HCT116 (cell line): ENCODE results near the gene SLC44A1. TPM values are rescaled to one million over a fixed set of nuclear protein-coding genes. Genes with fewer than 3 reads are reported as not detected.
A peak's percentile ranks its signal among the peaks of the same experiment; 100 is the strongest.
"Not testable (repeated sequence)": the region's sequence is repeated elsewhere in the genome, so short reads cannot be mapped to it uniquely, and the experiment has no call there.

Experiments used
- ATAC-seq: fragments of 200-7000 bp; cut with Tn5 transposase; 2 replicates; pipeline ENCODE4 v1.9.1; 2020; ENCODE audit warnings: mild to moderate bottlenecking, moderate library complexity
- BruUV-seq: library from RNA; stranded (reverse); fragments of 400-500 nt; replicated peaks from 2 replicates; lab custom pipeline; 2021; lab: Mats Ljungman, UMichigan
- CTCF ChIA-PET: fragments of 300-600 bp; sonication (Branson Sonifier 250); formaldehyde crosslinking; loops from one replicate; lab custom pipeline; 2021; ENCODE audit warnings: antibody characterized with exemption; lab: Charles Lee
- POLR2A ChIA-PET: fragments of 300-600, 350-600 bp; sonication (Branson Sonifier 250); formaldehyde crosslinking; loops from one replicate; lab custom pipeline; 2021; ENCODE audit warnings: antibody characterized with exemption; lab: Charles Lee
- RAD21 ChIA-PET, 2 experiments: fragments of 300-600 bp; sonication (Branson Sonifier 250); formaldehyde crosslinking; loops; one replicate each; lab custom pipeline; 2023; ENCODE audit warnings: low total read pairs in 2 of 2; ENCODE audit not compliant: uncharacterized antibody in 2 of 2, unreplicated experiment in 2 of 2, low non-redundant PET in 1 of 2; lab: Charles Lee
- DNase-seq: peaks from one replicate; pipeline ENCODE4 v3.0.0-alpha.2; 2010; ENCODE audit warnings: low read depth, low spot score
- H2AFZ ChIP-seq: fragments of 200-600 bp; shearing (Covaris generic), sonication (generic); 2 replicates; pipeline ENCODE4 v1.6.1; 2017; ENCODE audit warnings: low read depth, mixed run types, mixed read lengths, antibody characterized with exemption, low read length; ENCODE audit not compliant: poor library complexity, severe bottlenecking
- H3K27ac ChIP-seq: 2 replicates; pipeline ENCODE4 v1.5.1; 2012; ENCODE audit warnings: low read depth, low read length
- H3K27me3 ChIP-seq: fragments of 200-600 bp; sonication (generic); 2 replicates; pipeline ENCODE4 v1.6.1; 2016; ENCODE audit warnings: mixed run types, low read length, mixed read lengths; ENCODE audit not compliant: insufficient read depth
- H3K36me3 ChIP-seq, 2 experiments: fragments of 200-500 bp in 1 of 2; fragments of 200-600 bp in 1 of 2; sonication (Bioruptor generic) in 1 of 2; sonication (generic) in 1 of 2; 2 replicates each; pipeline versions ENCODE4 v1.5.1 to v1.6.1; 2014 to 2016; ENCODE audit warnings: low read length in 2 of 2, inconsistent platforms in 1 of 2, mixed read lengths in 1 of 2, mixed run types in 1 of 2; ENCODE audit not compliant: insufficient read depth in 2 of 2, control insufficient read depth in 1 of 2
- H3K4me1 ChIP-seq, 2 experiments: fragments of 200-600 bp in 1 of 2; sonication (generic) in 1 of 2; 2 replicates each; pipeline versions ENCODE4 v1.5.1 to v1.6.1; 2012 to 2017; ENCODE audit warnings: low read length in 2 of 2, inconsistent platforms in 1 of 2, mild to moderate bottlenecking in 1 of 2, mixed read lengths in 1 of 2, mixed run types in 1 of 2, moderate library complexity in 1 of 2; ENCODE audit not compliant: insufficient read depth in 2 of 2, control insufficient read depth in 1 of 2
- H3K4me2 ChIP-seq: fragments of 200-600 bp; sonication (generic); 2 replicates; pipeline ENCODE4 v1.6.1; 2017; ENCODE audit warnings: mixed run types, low read length, mixed read lengths
- H3K4me3 ChIP-seq, 2 experiments: fragments of 200-600 bp in 1 of 2; sonication (generic) in 1 of 2; replicated peaks in 1 of 2; 2 replicates each; pipeline ENCODE4 v1.5.1; 2011 to 2016; ENCODE audit warnings: low read length in 2 of 2, control low read depth in 1 of 2, low read depth in 1 of 2, mild to moderate bottlenecking in 1 of 2, mixed read lengths in 1 of 2, mixed run types in 1 of 2
- H3K79me2 ChIP-seq: fragments of 200-600 bp; sonication (generic); 2 replicates; pipeline ENCODE4 v1.6.1; 2017; ENCODE audit warnings: mild to moderate bottlenecking, mixed run types, low read length, moderate library complexity, mixed read lengths; ENCODE audit not compliant: insufficient read depth
- H3K9ac ChIP-seq: fragments of 200-600 bp; sonication (generic); 2 replicates; pipeline ENCODE4 v1.6.1; 2016; ENCODE audit warnings: low read length, mixed read lengths
- H3K9me2 ChIP-seq: fragments of 200-600 bp; sonication (generic), shearing (Covaris generic); 2 replicates; pipeline ENCODE4 v1.6.1; 2017; ENCODE audit warnings: mixed run types, mild to moderate bottlenecking, moderate library complexity; ENCODE audit not compliant: insufficient read depth
- H3K9me3 ChIP-seq, 2 experiments: fragments of 200-500 bp in 1 of 2; fragments of 200-600 bp in 1 of 2; sonication (Bioruptor generic) in 1 of 2; sonication (generic) in 1 of 2; 2 replicates each; pipeline ENCODE4 v1.6.1; 2014 to 2017; ENCODE audit warnings: low read length in 2 of 2, mixed read lengths in 2 of 2, inconsistent platforms in 1 of 2, low read depth in 1 of 2, mild to moderate bottlenecking in 1 of 2, mixed run types in 1 of 2, moderate library complexity in 1 of 2; ENCODE audit not compliant: control insufficient read depth in 1 of 2, insufficient read depth in 1 of 2
- H4K20me1 ChIP-seq: fragments of 200-600 bp; sonication (generic), shearing (Covaris generic); 2 replicates; pipeline ENCODE4 v1.6.1; 2017; ENCODE audit warnings: mixed run types, mild to moderate bottlenecking, moderate library complexity; ENCODE audit not compliant: insufficient read depth
- ATF3 ChIP-seq: IDR thresholded peaks from 2 replicates; pipeline ENCODE4 v1.6.1; 2012
- CBX3 ChIP-seq: IDR thresholded peaks from 2 replicates; pipeline ENCODE4 v1.6.1; 2012; ENCODE audit warnings: low read depth
- CTCF ChIP-seq, 3 experiments: fragments of 200-600 bp in 1 of 3; sonication (generic) in 1 of 3; IDR thresholded peaks in 2 of 3; conservative IDR thresholded peaks in 1 of 3; 2 replicates each; pipeline ENCODE4 v1.5.1; 2012 to 2017; ENCODE audit warnings: low read depth in 2 of 3, low read length in 2 of 3, antibody characterized with exemption in 1 of 3, borderline replicate concordance in 1 of 3, control low read depth in 1 of 3, mild to moderate bottlenecking in 1 of 3, mixed read lengths in 1 of 3, mixed run types in 1 of 3, moderate library complexity in 1 of 3; ENCODE audit not compliant: insufficient read depth in 1 of 3
- EGR1 ChIP-seq: IDR thresholded peaks from 2 replicates; pipeline ENCODE4 v1.6.1; 2012; ENCODE audit warnings: low read depth
- ELF1 ChIP-seq: IDR thresholded peaks from 2 replicates; pipeline ENCODE4 v1.6.1; 2012; ENCODE audit warnings: low read depth, borderline replicate concordance
- FOSL1 ChIP-seq: IDR thresholded peaks from 2 replicates; pipeline ENCODE4 v1.6.1; 2012; ENCODE audit warnings: low read depth
- JUND ChIP-seq: IDR thresholded peaks from 2 replicates; pipeline ENCODE4 v1.6.1; 2012
- MAX ChIP-seq: IDR thresholded peaks from 2 replicates; pipeline ENCODE4 v1.6.1; 2012
- POLR2A ChIP-seq: IDR thresholded peaks from 2 replicates; pipeline ENCODE4 v1.7.0; 2011; ENCODE audit warnings: borderline replicate concordance; ENCODE audit not compliant: insufficient read depth, insufficient read length; ENCODE audit errors: extremely low read depth
- POLR2AphosphoS5 ChIP-seq: IDR thresholded peaks from 2 replicates; pipeline ENCODE4 v1.6.1; 2011; ENCODE audit warnings: mild to moderate bottlenecking, low read depth, low read length, moderate library complexity
- RAD21 ChIP-seq: IDR thresholded peaks from 2 replicates; pipeline ENCODE4 v1.6.1; 2012; ENCODE audit warnings: low read depth, mild to moderate bottlenecking
- SP1 ChIP-seq: IDR thresholded peaks from 2 replicates; pipeline ENCODE4 v1.6.1; 2012; ENCODE audit warnings: low read depth
- TCF7L2 ChIP-seq: IDR thresholded peaks from 2 replicates; pipeline ENCODE4 v1.7.0; 2011; ENCODE audit warnings: borderline replicate concordance, inconsistent platforms; ENCODE audit not compliant: insufficient read depth, insufficient read length; ENCODE audit errors: extremely low read depth
- YY1 ChIP-seq: IDR thresholded peaks from 2 replicates; pipeline ENCODE4 v1.6.1; 2011; ENCODE audit warnings: low read length, low read depth, moderate library complexity, mild to moderate bottlenecking; ENCODE audit not compliant: insufficient replicate concordance; ENCODE audit errors: extremely low read depth
- ZBTB33 ChIP-seq: IDR thresholded peaks from 2 replicates; pipeline ENCODE4 v1.6.1; 2011; ENCODE audit warnings: mild to moderate bottlenecking, low read length, moderate library complexity; ENCODE audit not compliant: insufficient replicate concordance; ENCODE audit errors: extremely low read depth
- intact Hi-C: fragments of 100-400 bp; cut with micrococcal nuclease; formaldehyde crosslinking; loops from 2 replicates; pipeline ENCODE4 v1.10.0; 2022
- total RNA-seq: library from RNA; stranded (reverse); gene quantifications from one replicate; pipeline ENCODE4 v1.2.1, GENCODE V29; 2021; ENCODE audit not compliant: unreplicated experiment

SLC44A1 gene
- total RNA-seq, 1 experiment from 2014 or later = 44.1 TPM

DNA sequence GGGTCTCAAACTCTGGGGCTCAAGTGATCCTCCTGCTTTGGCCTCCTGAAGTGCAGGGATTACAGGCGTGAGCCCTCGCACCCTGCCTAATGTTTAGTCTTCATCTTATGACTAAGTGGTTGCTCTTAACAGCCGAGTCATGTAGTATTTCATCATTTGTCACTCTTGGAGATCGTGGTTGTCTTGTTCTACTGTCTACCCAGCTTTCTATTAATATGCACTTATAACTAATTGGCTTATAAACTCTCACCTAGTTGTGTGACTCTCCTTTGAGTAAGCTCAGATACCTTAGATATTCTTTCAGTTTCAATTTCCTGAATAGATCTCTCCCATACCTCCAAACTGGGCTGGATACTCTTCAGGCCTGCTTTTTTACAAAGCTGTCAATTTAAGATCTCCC, 19.9 kb downstream of the SLC44A1 start:
- Histone ChIP-seq H3K4me2 (no peak overlapping the region), H3K4me1 (peaks cover 0 to 7% of the 10 kb centered on the region in 2 experiments; a peak in 1 of 4 replicates), H3K4me3 (no peak overlapping the region), H3K27ac (no peak overlapping the region), H3K36me3 (no peaks in the 10 kb centered on the region), H2AFZ (no peak overlapping the region), H3K79me2 (peaks cover 3% of the 10 kb centered on the region; the same call in 1 of the 2 replicates), H4K20me1 (no peaks in the 10 kb centered on the region), H3K9ac (no peak overlapping the region), H3K9me2 (no peaks in the 10 kb centered on the region), H3K9me3 (no peaks in the 10 kb centered on the region), H3K27me3 (no peaks in the 10 kb centered on the region)
- TF ChIP-seq YY1 = no peak
- TF ChIP-seq CBX3 = no peak
- TF ChIP-seq MAX = no peak
- no peak for TF ChIP-seq ZBTB33
- TF ChIP-seq ATF3 = no peak
- TF ChIP-seq POLR2A = no peak
- TF ChIP-seq POLR2AphosphoS5 = no peak
- TF ChIP-seq ELF1 = no peak
- TF ChIP-seq FOSL1 = no peak
- TF ChIP-seq EGR1 = no peak
- no peak for TF ChIP-seq RAD21
- no peak for TF ChIP-seq JUND
- TF ChIP-seq SP1 = no peak
- TF ChIP-seq CTCF (IDR thresholded peaks at IDR 0.05 in 2 of 3, conservative IDR thresholded peaks at IDR 0.05 in 1 of 3; ENCODE audit: borderline replicate concordance in 1 of 3, insufficient read depth in 1 of 3, low read depth in 2 of 3, low read length in 2 of 3) = no peak
- no peak for TF ChIP-seq TCF7L2
- no peak for ATAC-seq
- ChIA-PET POLR2A (no interaction called here), CTCF (no interaction called here), RAD21 (no interaction called here)
- DNase-seq = peak; percentile 0
- no TSS peak for BruUV-seq
- intact Hi-C loops = no loop called here

- H4K20me1 ChIP-seq, BruUV-seq, ATAC-seq, DNase-seq, H3K27me3 ChIP-seq, H3K27ac ChIP-seq, H3K79me2 ChIP-seq, H3K4me3 ChIP-seq, H3K9me2 ChIP-seq, H3K4me1 ChIP-seq, intact Hi-C loops, RAD21 ChIA-PET, H2AFZ ChIP-seq, H3K4me2 ChIP-seq, CTCF ChIA-PET, H3K36me3 ChIP-seq, POLR2A ChIA-PET, H3K9ac ChIP-seq, H3K9me3 ChIP-seq: not testable (repeated sequence)
These were observed 23.8 kb downstream of the SLC44A1 start for GRCh38 chr9:105268254-105268653.
